GM08714 (cell line): Measurements from ENCODE around the gene RBM45.
"Not testable (repeated sequence)": the region's sequence is repeated elsewhere in the genome, so short reads cannot be mapped to it uniquely, and the experiment has no call there.

Source experiments
- H3K4me3 ChIP-seq: fragments of 200-500 bp; sonication (Bioruptor generic); 2 replicates; pipeline ENCODE4 v1.5.1; 2014; ENCODE audit warnings: mild to moderate bottlenecking, low read length, inconsistent platforms
- ZNF274 ChIP-seq: IDR thresholded peaks from 2 replicates; pipeline ENCODE4 v1.6.1; 2012; ENCODE audit warnings: mild to moderate bottlenecking, low read depth, low read length

Gene RBM45

GRCh38 chr2:178123163-178123562 is 10.9 kb downstream of the RBM45 start:
- no peak overlapping the region for H3K4me3 ChIP-seq
- TF ChIP-seq ZNF274, result no peak

- no peak for TF ChIP-seq ZNF274
- H3K4me3 ChIP-seq, result no peak overlapping the region
Observed at GRCh38 chr2:178125125-178125524, 12.9 kb downstream of the RBM45 start.

GRCh38 chr2:178125862-178126261 is 13.6 kb downstream of the RBM45 start:
- no peak for TF ChIP-seq ZNF274
- no peak overlapping the region for H3K4me3 ChIP-seq

GRCh38 chr2:178128836-178129630 is 16.8 kb downstream of the RBM45 start:
- no peak overlapping the region for H3K4me3 ChIP-seq

GRCh38 chr2:178136321-178137025 is 24.2 kb downstream of the RBM45 start:
- no peak for TF ChIP-seq ZNF274
- no peak overlapping the region for H3K4me3 ChIP-seq

More at GRCh38 chr2:178128836-178129630, 16.8 kb downstream of the RBM45 start:
- TF ChIP-seq ZNF274, result no peak

- H3K4me3 ChIP-seq, result no peak overlapping the region
- no peak for TF ChIP-seq ZNF274
Observed at GRCh38 chr2:178142274-178143065, 30.2 kb downstream of the RBM45 start.

GRCh38 chr2:178143481-178143880 is 31.2 kb downstream of the RBM45 start:
- no peak for TF ChIP-seq ZNF274
- no peak overlapping the region for H3K4me3 ChIP-seq

GRCh38 chr2:178152033-178152432 is 39.8 kb downstream of the RBM45 start:
- no peak for TF ChIP-seq ZNF274
- H3K4me3 ChIP-seq, result no peak overlapping the region

GRCh38 chr2:178152542-178152941 is 40.3 kb downstream of the RBM45 start:
- TF ChIP-seq ZNF274, result no peak
- no peak overlapping the region for H3K4me3 ChIP-seq

GRCh38 chr2:178152977-178153376 is 40.7 kb downstream of the RBM45 start:
- H3K4me3 ChIP-seq, result no peak overlapping the region
- no peak for TF ChIP-seq ZNF274

- H3K4me3 ChIP-seq, result not testable (repeated sequence)
Observed at GRCh38 chr2:178153878-178154277, 41.6 kb downstream of the RBM45 start.

GRCh38 chr2:178155524-178155923 is 43.3 kb downstream of the RBM45 start:
- no peak for TF ChIP-seq ZNF274
- H3K4me3 ChIP-seq, result no peak overlapping the region

- no peak for TF ChIP-seq ZNF274
- H3K4me3 ChIP-seq, result no peak overlapping the region
Observed at GRCh38 chr2:178157574-178157973, 45.3 kb downstream of the RBM45 start.

GRCh38 chr2:178159966-178160365 is 47.7 kb downstream of the RBM45 start:
- no peak for TF ChIP-seq ZNF274
- no peak overlapping the region for H3K4me3 ChIP-seq
